Mammary epithelial cell (primary cell): Measurements from ENCODE around the gene KIFAP3.

Experiments used
- CTCF ChIP-seq, 2 donors: IDR thresholded peaks in 1 of 2; conservative IDR thresholded peaks in 1 of 2; 2 replicates each; pipeline ENCODE4 v1.5.1; 2011 to 2012; ENCODE audit warnings: inconsistent platforms in 2 of 2, low read length in 2 of 2, mild to moderate bottlenecking in 2 of 2, control low read depth in 1 of 2, low read depth in 1 of 2; ENCODE audit not compliant: insufficient read depth in 1 of 2; ENCODE audit errors: extremely low read depth in 1 of 2
- EZH2 ChIP-seq: IDR thresholded peaks from 2 replicates; pipeline ENCODE4 v1.6.1; 2012; ENCODE audit warnings: low read length, inconsistent platforms, borderline replicate concordance

DNA sequence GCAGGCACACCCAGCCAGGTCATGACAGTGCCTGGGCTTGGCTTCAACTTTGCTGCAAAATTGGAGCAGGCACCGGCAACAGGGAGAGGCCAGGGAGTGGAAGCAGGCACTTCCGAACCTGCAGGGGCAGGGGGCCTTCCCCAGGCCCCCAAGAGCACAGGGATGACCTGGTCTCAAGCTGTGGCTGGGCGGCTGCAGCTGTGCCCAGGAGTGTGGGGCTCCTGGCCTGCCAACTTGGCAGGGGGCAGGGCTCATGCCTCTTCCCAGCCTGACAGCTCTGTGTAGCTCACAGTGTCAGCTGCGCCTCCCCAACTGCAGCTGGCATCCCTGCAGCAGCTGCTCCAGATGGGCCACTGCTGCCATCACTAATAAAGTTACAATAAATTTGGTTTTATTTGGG is 129.3 kb downstream of the KIFAP3 start:
- TF ChIP-seq CTCF (conservative IDR thresholded peaks at IDR 0.05 in 1 of 2, IDR thresholded peaks at IDR 0.05 in 1 of 2; ENCODE audit: extremely low read depth in 1 of 2, insufficient read depth in 1 of 2, low read depth in 1 of 2, low read length in 2 of 2) (no peak), EZH2 (no peak)
